ENCODE data around the gene PIK3R3. TPM values are rescaled to one million over a fixed set of nuclear protein-coding genes. Genes with fewer than 3 reads are reported as not detected.

The PIK3R3 gene
- total RNA-seq, 4 donors from 2014 or later: 21.9 to 123 (median 39.2) TPM

- DNase-seq (ENCODE audit: low spot score): no peak
- ATAC-seq (ENCODE audit: low FRiP score): no peak
- TF ChIP-seq CTCF (IDR thresholded peaks at IDR 0.05): no peak
Measured at GRCh38 chr1:46153732-46154131, 21.3 kb upstream of the PIK3R3 start.

- no peak for ATAC-seq (ENCODE audit: low FRiP score)
- no peak for TF ChIP-seq CTCF (IDR thresholded peaks at IDR 0.05)
- DNase-seq (ENCODE audit: low spot score): no peak
Measured at GRCh38 chr1:46153228-46153627, 20.8 kb upstream of the PIK3R3 start.

GRCh38 chr1:46152016-46152415 lies 19.6 kb upstream of the PIK3R3 start:
- TF ChIP-seq CTCF (IDR thresholded peaks at IDR 0.05): no peak
- no peak for DNase-seq (ENCODE audit: low spot score)
- no peak for ATAC-seq (ENCODE audit: low FRiP score)

- no peak for TF ChIP-seq CTCF (IDR thresholded peaks at IDR 0.05)
- ATAC-seq (ENCODE audit: low FRiP score) (no peak), DNase-seq (ENCODE audit: low spot score) (no peak)
Measured at GRCh38 chr1:46150085-46150484, 17.7 kb upstream of the PIK3R3 start.

GRCh38 chr1:46148318-46148717 lies 15.9 kb upstream of the PIK3R3 start:
- ATAC-seq (ENCODE audit: low FRiP score): no peak
- no peak for DNase-seq (ENCODE audit: low spot score)
- TF ChIP-seq CTCF (IDR thresholded peaks at IDR 0.05): no peak

- ATAC-seq (ENCODE audit: low FRiP score) (no peak), DNase-seq (ENCODE audit: low spot score) (no peak)
- TF ChIP-seq CTCF (IDR thresholded peaks at IDR 0.05): no peak
Measured at GRCh38 chr1:46137916-46138315, 5.5 kb upstream of the PIK3R3 start.

GRCh38 chr1:46136711-46137110 lies 4.3 kb upstream of the PIK3R3 start:
- TF ChIP-seq CTCF (IDR thresholded peaks at IDR 0.05): no peak
- ATAC-seq (ENCODE audit: low FRiP score): no peak
- DNase-seq (ENCODE audit: low spot score): no peak

Measured in omental fat pad (tissue), 4 donors.